HCT116 (cell line): Measurements from ENCODE around the gene KRTAP10-9. TPM values are rescaled to one million over a fixed set of nuclear protein-coding genes. Genes with fewer than 3 reads are reported as not detected.

Source experiments
- ATAC-seq: fragments of 200-7000 bp; cut with Tn5 transposase; 2 replicates; pipeline ENCODE4 v1.9.1; 2020; ENCODE audit warnings: mild to moderate bottlenecking, moderate library complexity
- BruUV-seq: library from RNA; stranded (reverse); fragments of 400-500 nt; replicated peaks from 2 replicates; lab custom pipeline; 2021; lab: Mats Ljungman, UMichigan
- CTCF ChIA-PET: fragments of 300-600 bp; sonication (Branson Sonifier 250); formaldehyde crosslinking; loops from one replicate; lab custom pipeline; 2021; ENCODE audit warnings: antibody characterized with exemption; lab: Charles Lee
- POLR2A ChIA-PET: fragments of 300-600, 350-600 bp; sonication (Branson Sonifier 250); formaldehyde crosslinking; loops from one replicate; lab custom pipeline; 2021; ENCODE audit warnings: antibody characterized with exemption; lab: Charles Lee
- RAD21 ChIA-PET, 2 experiments: fragments of 300-600 bp; sonication (Branson Sonifier 250); formaldehyde crosslinking; loops; one replicate each; lab custom pipeline; 2023; ENCODE audit warnings: low total read pairs in 2 of 2; ENCODE audit not compliant: uncharacterized antibody in 2 of 2, unreplicated experiment in 2 of 2, low non-redundant PET in 1 of 2; lab: Charles Lee
- DNase-seq: peaks from one replicate; pipeline ENCODE4 v3.0.0-alpha.2; 2010; ENCODE audit warnings: low read depth, low spot score
- H2AFZ ChIP-seq: fragments of 200-600 bp; shearing (Covaris generic), sonication (generic); 2 replicates; pipeline ENCODE4 v1.6.1; 2017; ENCODE audit warnings: low read depth, mixed run types, mixed read lengths, antibody characterized with exemption, low read length; ENCODE audit not compliant: poor library complexity, severe bottlenecking
- H3K27ac ChIP-seq: 2 replicates; pipeline ENCODE4 v1.5.1; 2012; ENCODE audit warnings: low read depth, low read length
- H3K27me3 ChIP-seq: fragments of 200-600 bp; sonication (generic); 2 replicates; pipeline ENCODE4 v1.6.1; 2016; ENCODE audit warnings: mixed run types, low read length, mixed read lengths; ENCODE audit not compliant: insufficient read depth
- H3K36me3 ChIP-seq, 2 experiments: fragments of 200-500 bp in 1 of 2; fragments of 200-600 bp in 1 of 2; sonication (Bioruptor generic) in 1 of 2; sonication (generic) in 1 of 2; 2 replicates each; pipeline versions ENCODE4 v1.5.1 to v1.6.1; 2014 to 2016; ENCODE audit warnings: low read length in 2 of 2, inconsistent platforms in 1 of 2, mixed read lengths in 1 of 2, mixed run types in 1 of 2; ENCODE audit not compliant: insufficient read depth in 2 of 2, control insufficient read depth in 1 of 2
- H3K4me1 ChIP-seq, 2 experiments: fragments of 200-600 bp in 1 of 2; sonication (generic) in 1 of 2; 2 replicates each; pipeline versions ENCODE4 v1.5.1 to v1.6.1; 2012 to 2017; ENCODE audit warnings: low read length in 2 of 2, inconsistent platforms in 1 of 2, mild to moderate bottlenecking in 1 of 2, mixed read lengths in 1 of 2, mixed run types in 1 of 2, moderate library complexity in 1 of 2; ENCODE audit not compliant: insufficient read depth in 2 of 2, control insufficient read depth in 1 of 2
- H3K4me2 ChIP-seq: fragments of 200-600 bp; sonication (generic); 2 replicates; pipeline ENCODE4 v1.6.1; 2017; ENCODE audit warnings: mixed run types, low read length, mixed read lengths
- H3K4me3 ChIP-seq, 2 experiments: fragments of 200-600 bp in 1 of 2; sonication (generic) in 1 of 2; replicated peaks in 1 of 2; 2 replicates each; pipeline ENCODE4 v1.5.1; 2011 to 2016; ENCODE audit warnings: low read length in 2 of 2, control low read depth in 1 of 2, low read depth in 1 of 2, mild to moderate bottlenecking in 1 of 2, mixed read lengths in 1 of 2, mixed run types in 1 of 2
- H3K79me2 ChIP-seq: fragments of 200-600 bp; sonication (generic); 2 replicates; pipeline ENCODE4 v1.6.1; 2017; ENCODE audit warnings: mild to moderate bottlenecking, mixed run types, low read length, moderate library complexity, mixed read lengths; ENCODE audit not compliant: insufficient read depth
- H3K9ac ChIP-seq: fragments of 200-600 bp; sonication (generic); 2 replicates; pipeline ENCODE4 v1.6.1; 2016; ENCODE audit warnings: low read length, mixed read lengths
- H3K9me2 ChIP-seq: fragments of 200-600 bp; sonication (generic), shearing (Covaris generic); 2 replicates; pipeline ENCODE4 v1.6.1; 2017; ENCODE audit warnings: mixed run types, mild to moderate bottlenecking, moderate library complexity; ENCODE audit not compliant: insufficient read depth
- H3K9me3 ChIP-seq, 2 experiments: fragments of 200-500 bp in 1 of 2; fragments of 200-600 bp in 1 of 2; sonication (Bioruptor generic) in 1 of 2; sonication (generic) in 1 of 2; 2 replicates each; pipeline ENCODE4 v1.6.1; 2014 to 2017; ENCODE audit warnings: low read length in 2 of 2, mixed read lengths in 2 of 2, inconsistent platforms in 1 of 2, low read depth in 1 of 2, mild to moderate bottlenecking in 1 of 2, mixed run types in 1 of 2, moderate library complexity in 1 of 2; ENCODE audit not compliant: control insufficient read depth in 1 of 2, insufficient read depth in 1 of 2
- H4K20me1 ChIP-seq: fragments of 200-600 bp; sonication (generic), shearing (Covaris generic); 2 replicates; pipeline ENCODE4 v1.6.1; 2017; ENCODE audit warnings: mixed run types, mild to moderate bottlenecking, moderate library complexity; ENCODE audit not compliant: insufficient read depth
- ELF1 ChIP-seq: IDR thresholded peaks from 2 replicates; pipeline ENCODE4 v1.6.1; 2012; ENCODE audit warnings: low read depth, borderline replicate concordance
- EZH2phosphoT487 ChIP-seq: fragments of 200-600 bp; IDR thresholded peaks from 2 replicates; pipeline ENCODE4 v1.6.1; 2018; ENCODE audit warnings: antibody characterized with exemption, borderline replicate concordance
- POLR2AphosphoS5 ChIP-seq: IDR thresholded peaks from 2 replicates; pipeline ENCODE4 v1.6.1; 2011; ENCODE audit warnings: mild to moderate bottlenecking, low read depth, low read length, moderate library complexity
- SRF ChIP-seq: IDR thresholded peaks from 2 replicates; pipeline ENCODE4 v1.6.1; 2012; ENCODE audit warnings: low read depth
- intact Hi-C: fragments of 100-400 bp; cut with micrococcal nuclease; formaldehyde crosslinking; loops from 2 replicates; pipeline ENCODE4 v1.10.0; 2022
- total RNA-seq: library from RNA; stranded (reverse); gene quantifications from one replicate; pipeline ENCODE4 v1.2.1, GENCODE V29; 2021; ENCODE audit not compliant: unreplicated experiment
- TF ChIP-seq, protein P1 (sequence below), 3 experiments: fragments of 200-600 bp in 1 of 3; sonication (generic) in 1 of 3; IDR thresholded peaks in 2 of 3; conservative IDR thresholded peaks in 1 of 3; 2 replicates each; pipeline ENCODE4 v1.5.1; 2012 to 2017; ENCODE audit warnings: low read depth in 2 of 3, low read length in 2 of 3, antibody characterized with exemption in 1 of 3, borderline replicate concordance in 1 of 3, control low read depth in 1 of 3, mild to moderate bottlenecking in 1 of 3, mixed read lengths in 1 of 3, mixed run types in 1 of 3, moderate library complexity in 1 of 3; ENCODE audit not compliant: insufficient read depth in 1 of 3
- TF ChIP-seq, protein P2 (sequence below): IDR thresholded peaks from 2 replicates; pipeline ENCODE4 v1.6.1; 2011; ENCODE audit warnings: mild to moderate bottlenecking, low read length, moderate library complexity; ENCODE audit not compliant: insufficient replicate concordance; ENCODE audit errors: extremely low read depth

KRTAP10-9 gene
- total RNA-seq, 1 experiment from 2014 or later: not detected

DNA sequence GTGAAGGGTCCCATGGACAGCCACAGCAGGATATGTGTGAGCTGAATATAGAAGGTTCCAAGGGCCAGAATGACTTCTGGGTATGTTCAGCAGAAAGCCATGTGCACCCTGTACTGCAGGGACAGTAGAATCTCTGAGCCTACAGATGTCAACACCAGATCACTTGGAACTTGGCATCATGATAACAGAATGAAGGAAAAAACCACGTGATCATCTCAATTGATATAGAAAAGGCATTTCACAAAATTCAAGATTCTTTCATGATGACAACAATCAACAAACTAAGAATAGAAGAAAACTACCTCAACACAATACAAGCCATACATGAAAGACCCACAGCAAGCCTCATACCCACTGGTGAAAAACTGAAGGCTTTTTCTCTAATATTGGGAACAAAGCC, 40.7 kb downstream of the KRTAP10-9 start:
- H3K9ac ChIP-seq: no peak overlapping the region
- RAD21 ChIA-PET: no interaction called here
- 0 out of 2 replicates have a peak, but pooled peaks cover 5% of the 10 kb centered on the region for H3K27me3 ChIP-seq
- CTCF ChIA-PET: no interaction called here
- POLR2A ChIA-PET: no interaction called here
- no peaks in the 10 kb centered on the region; a peak in 1 of 4 replicates for H3K36me3 ChIP-seq
- H3K4me3 ChIP-seq: no peak overlapping the region
- no peak overlapping the region for H3K27ac ChIP-seq
- no peaks in the 10 kb centered on the region for H4K20me1 ChIP-seq
- intact Hi-C loops: no loop called here
- no peaks in the 10 kb centered on the region for H3K9me2 ChIP-seq
- DNase-seq: no peak
- H3K79me2 ChIP-seq: no peaks in the 10 kb centered on the region
- ATAC-seq: no peak
- H2AFZ ChIP-seq: no peak overlapping the region
- H3K4me1 ChIP-seq: no peaks in the 10 kb centered on the region
- no peak overlapping the region for H3K4me2 ChIP-seq
- TF ChIP-seq SRF: no peak
- TF ChIP-seq ELF1: no peak
- TF ChIP-seq, protein P1, sequence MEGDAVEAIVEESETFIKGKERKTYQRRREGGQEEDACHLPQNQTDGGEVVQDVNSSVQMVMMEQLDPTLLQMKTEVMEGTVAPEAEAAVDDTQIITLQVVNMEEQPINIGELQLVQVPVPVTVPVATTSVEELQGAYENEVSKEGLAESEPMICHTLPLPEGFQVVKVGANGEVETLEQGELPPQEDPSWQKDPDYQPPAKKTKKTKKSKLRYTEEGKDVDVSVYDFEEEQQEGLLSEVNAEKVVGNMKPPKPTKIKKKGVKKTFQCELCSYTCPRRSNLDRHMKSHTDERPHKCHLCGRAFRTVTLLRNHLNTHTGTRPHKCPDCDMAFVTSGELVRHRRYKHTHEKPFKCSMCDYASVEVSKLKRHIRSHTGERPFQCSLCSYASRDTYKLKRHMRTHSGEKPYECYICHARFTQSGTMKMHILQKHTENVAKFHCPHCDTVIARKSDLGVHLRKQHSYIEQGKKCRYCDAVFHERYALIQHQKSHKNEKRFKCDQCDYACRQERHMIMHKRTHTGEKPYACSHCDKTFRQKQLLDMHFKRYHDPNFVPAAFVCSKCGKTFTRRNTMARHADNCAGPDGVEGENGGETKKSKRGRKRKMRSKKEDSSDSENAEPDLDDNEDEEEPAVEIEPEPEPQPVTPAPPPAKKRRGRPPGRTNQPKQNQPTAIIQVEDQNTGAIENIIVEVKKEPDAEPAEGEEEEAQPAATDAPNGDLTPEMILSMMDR (IDR thresholded peaks at IDR 0.05 in 2 of 3, conservative IDR thresholded peaks at IDR 0.05 in 1 of 3; ENCODE audit: borderline replicate concordance in 1 of 3, insufficient read depth in 1 of 3, low read depth in 2 of 3, low read length in 2 of 3): no peak
- no peak for TF ChIP-seq EZH2phosphoT487
- no TSS peak for BruUV-seq
- no peaks in the 10 kb centered on the region for H3K9me3 ChIP-seq

DNA sequence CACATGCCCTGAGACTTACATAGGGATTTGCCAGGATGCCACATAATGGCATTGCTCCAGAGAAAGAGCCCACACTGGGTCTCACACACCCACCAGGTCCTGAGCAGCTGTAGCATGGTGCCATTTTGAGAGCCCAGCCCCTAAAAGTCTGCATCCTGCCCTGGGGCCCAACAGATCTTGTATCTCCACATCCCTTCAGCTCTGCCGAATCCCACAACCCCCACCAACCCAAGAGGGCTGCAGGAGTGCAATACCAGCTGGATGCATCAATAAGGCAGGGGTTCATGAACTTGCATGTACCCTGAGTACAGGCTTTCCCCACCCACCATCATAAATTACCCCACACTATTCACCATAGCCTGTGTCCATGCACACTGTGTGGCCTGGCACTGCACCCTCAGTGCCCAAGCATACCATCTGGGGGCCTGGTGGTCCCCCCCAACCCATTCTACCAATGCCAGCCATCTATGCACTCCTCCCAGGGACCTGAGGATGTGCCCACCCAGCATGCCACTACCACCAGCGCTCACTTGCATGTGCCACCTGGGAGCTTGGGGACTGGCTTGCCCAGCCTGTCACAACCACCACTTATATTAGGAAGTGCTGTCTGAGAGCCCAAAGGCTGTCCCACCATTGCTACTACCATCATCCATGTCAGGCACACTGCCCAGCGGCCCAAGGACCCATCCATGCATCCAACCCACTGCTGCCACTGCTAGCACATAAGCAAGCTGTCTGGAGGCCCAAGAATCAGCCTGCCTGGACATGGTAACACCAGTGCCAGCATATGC, 43.9 kb downstream of the KRTAP10-9 start:
- DNase-seq: no peak
- Histone ChIP-seq H3K9me3 (0 out of 4 replicates have a peak, but pooled peaks cover 0 to 3% of the 10 kb centered on the region in 2 experiments), H3K27me3 (peaks cover 5% of the 10 kb centered on the region; the same call in 1 of the 2 replicates), H4K20me1 (no peaks in the 10 kb centered on the region), H3K9ac (no peak overlapping the region), H3K4me2 (no peak overlapping the region), H3K4me1 (no peaks in the 10 kb centered on the region), H3K4me3 (no peak overlapping the region), H3K9me2 (no peaks in the 10 kb centered on the region), H3K27ac (no peak overlapping the region), H3K36me3 (no peaks in the 10 kb centered on the region), H3K79me2 (no peaks in the 10 kb centered on the region), H2AFZ (no peak overlapping the region)
- no TSS peak for BruUV-seq
- intact Hi-C loops: loop anchor here (10.0 kb wide), 1 partner anchor 106 kb away; no protein-coding TSS in a partner anchor
- CTCF ChIA-PET: no interaction called here
- RAD21 ChIA-PET: no interaction called here
- POLR2A ChIA-PET: no interaction called here
- ATAC-seq: no peak
- TF ChIP-seq, protein P1 (IDR thresholded peaks at IDR 0.05 in 2 of 3, conservative IDR thresholded peaks at IDR 0.05 in 1 of 3; ENCODE audit: borderline replicate concordance in 1 of 3, insufficient read depth in 1 of 3, low read depth in 2 of 3, low read length in 2 of 3): no peak
- TF ChIP-seq POLR2AphosphoS5 (no peak), SRF (no peak)
- TF ChIP-seq, protein P2, sequence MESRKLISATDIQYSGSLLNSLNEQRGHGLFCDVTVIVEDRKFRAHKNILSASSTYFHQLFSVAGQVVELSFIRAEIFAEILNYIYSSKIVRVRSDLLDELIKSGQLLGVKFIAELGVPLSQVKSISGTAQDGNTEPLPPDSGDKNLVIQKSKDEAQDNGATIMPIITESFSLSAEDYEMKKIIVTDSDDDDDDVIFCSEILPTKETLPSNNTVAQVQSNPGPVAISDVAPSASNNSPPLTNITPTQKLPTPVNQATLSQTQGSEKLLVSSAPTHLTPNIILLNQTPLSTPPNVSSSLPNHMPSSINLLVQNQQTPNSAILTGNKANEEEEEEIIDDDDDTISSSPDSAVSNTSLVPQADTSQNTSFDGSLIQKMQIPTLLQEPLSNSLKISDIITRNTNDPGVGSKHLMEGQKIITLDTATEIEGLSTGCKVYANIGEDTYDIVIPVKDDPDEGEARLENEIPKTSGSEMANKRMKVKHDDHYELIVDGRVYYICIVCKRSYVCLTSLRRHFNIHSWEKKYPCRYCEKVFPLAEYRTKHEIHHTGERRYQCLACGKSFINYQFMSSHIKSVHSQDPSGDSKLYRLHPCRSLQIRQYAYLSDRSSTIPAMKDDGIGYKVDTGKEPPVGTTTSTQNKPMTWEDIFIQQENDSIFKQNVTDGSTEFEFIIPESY: no peak
